AG09309 (cell line): Measurements from ENCODE around the gene SLC35F5.

Experiments
- DNase-seq: peaks from one replicate; pipeline ENCODE4 v3.0.0-alpha.2; 2010; ENCODE audit warnings: low read depth
- H3K4me3 ChIP-seq: 2 replicates; pipeline ENCODE4 v1.5.1; 2011; ENCODE audit warnings: mild to moderate bottlenecking, low read depth, low read length, moderate library complexity; ENCODE audit not compliant: control insufficient read depth
- CTCF ChIP-seq: IDR thresholded peaks from 2 replicates; pipeline ENCODE4 v1.5.1; 2011; ENCODE audit warnings: mild to moderate bottlenecking, low read depth, low read length, inconsistent platforms; ENCODE audit not compliant: insufficient read depth, control insufficient read depth; ENCODE audit errors: missing control alignments

The SLC35F5 gene

GRCh38 chr2:113734185-113734584 is 22.3 kb downstream of the SLC35F5 start:
- no peak for TF ChIP-seq CTCF
- DNase-seq: no peak
- H3K4me3 ChIP-seq: no peak overlapping the region

- DNase-seq: no peak
These were observed 32.4 kb downstream of the SLC35F5 start for GRCh38 chr2:113724010-113724409.

GRCh38 chr2:113723411-113723810 is 33.0 kb downstream of the SLC35F5 start:
- no peak overlapping the region for H3K4me3 ChIP-seq
- TF ChIP-seq CTCF: no peak
- DNase-seq: no peak

More at GRCh38 chr2:113724010-113724409, 32.4 kb downstream of the SLC35F5 start:
- no peak overlapping the region for H3K4me3 ChIP-seq
- no peak for TF ChIP-seq CTCF

GRCh38 chr2:113720167-113720566 is 36.3 kb downstream of the SLC35F5 start:
- no peak for DNase-seq
- no peak overlapping the region for H3K4me3 ChIP-seq
- TF ChIP-seq CTCF: peak; percentile 42

- no peak overlapping the region for H3K4me3 ChIP-seq
- no peak for TF ChIP-seq CTCF
- no peak for DNase-seq
These were observed 40.2 kb downstream of the SLC35F5 start for GRCh38 chr2:113716291-113716690.

- H3K4me3 ChIP-seq: no peak overlapping the region
- TF ChIP-seq CTCF: no peak
- no peak for DNase-seq
These were observed 43.5 kb downstream of the SLC35F5 start for GRCh38 chr2:113712941-113713340.

- TF ChIP-seq CTCF: no peak
- no peak for DNase-seq
- H3K4me3 ChIP-seq: no peak overlapping the region
These were observed 44.6 kb downstream of the SLC35F5 start for GRCh38 chr2:113711851-113712250.
